ENCODE measurements around the gene STPG3.

DNA sequence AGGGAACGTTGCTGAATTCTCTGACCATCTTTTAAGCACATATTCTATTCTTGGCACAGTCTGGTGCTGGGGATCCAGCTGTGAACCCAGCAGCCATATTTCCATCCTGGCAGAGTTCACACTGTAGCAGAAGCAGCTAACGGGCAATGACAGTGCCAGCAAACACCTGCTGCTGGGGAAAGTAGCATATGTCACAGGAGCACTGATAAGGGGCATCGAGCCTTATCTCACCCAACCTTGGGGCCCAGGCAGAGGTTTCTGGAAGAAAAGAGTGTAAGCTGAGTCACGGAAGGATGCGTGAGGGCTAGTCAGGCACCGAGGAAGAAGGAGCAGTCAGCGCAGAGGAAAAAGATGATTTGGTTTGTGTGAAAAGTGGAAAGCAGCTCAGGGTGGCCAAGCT is 44.5 kb upstream of the STPG3 start:
- TF ChIP-seq, protein P1, sequence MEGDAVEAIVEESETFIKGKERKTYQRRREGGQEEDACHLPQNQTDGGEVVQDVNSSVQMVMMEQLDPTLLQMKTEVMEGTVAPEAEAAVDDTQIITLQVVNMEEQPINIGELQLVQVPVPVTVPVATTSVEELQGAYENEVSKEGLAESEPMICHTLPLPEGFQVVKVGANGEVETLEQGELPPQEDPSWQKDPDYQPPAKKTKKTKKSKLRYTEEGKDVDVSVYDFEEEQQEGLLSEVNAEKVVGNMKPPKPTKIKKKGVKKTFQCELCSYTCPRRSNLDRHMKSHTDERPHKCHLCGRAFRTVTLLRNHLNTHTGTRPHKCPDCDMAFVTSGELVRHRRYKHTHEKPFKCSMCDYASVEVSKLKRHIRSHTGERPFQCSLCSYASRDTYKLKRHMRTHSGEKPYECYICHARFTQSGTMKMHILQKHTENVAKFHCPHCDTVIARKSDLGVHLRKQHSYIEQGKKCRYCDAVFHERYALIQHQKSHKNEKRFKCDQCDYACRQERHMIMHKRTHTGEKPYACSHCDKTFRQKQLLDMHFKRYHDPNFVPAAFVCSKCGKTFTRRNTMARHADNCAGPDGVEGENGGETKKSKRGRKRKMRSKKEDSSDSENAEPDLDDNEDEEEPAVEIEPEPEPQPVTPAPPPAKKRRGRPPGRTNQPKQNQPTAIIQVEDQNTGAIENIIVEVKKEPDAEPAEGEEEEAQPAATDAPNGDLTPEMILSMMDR (IDR thresholded peaks at IDR 0.05), result no peak
- TF ChIP-seq POLR2A (IDR thresholded peaks at IDR 0.05), result no peak

Measured in stomach (tissue), 4 donors.